Eye (tissue), 1 donor: ENCODE measurements around the gene RIOK2.
A peak's percentile ranks its signal among the peaks of the same experiment; 100 is the strongest.
"Not testable (repeated sequence)": the region's sequence is repeated elsewhere in the genome, so short reads cannot be mapped to it uniquely, and the experiment has no call there.

Experiments used
- DNase-seq: peaks from one replicate; pipeline ENCODE4 v3.0.0-alpha.2; 2015

The RIOK2 gene

GRCh38 chr5:97183100-97183929 lies at the start of gene RIOK2:
TSS of gene RIOK2 (minus strand) at chr5:97183247. CDS start at chr5:97183191, 56 bp downstream.
- DNase-seq, result peak; percentile 99

GRCh38 chr5:97231025-97231636 lies 48.1 kb upstream of the RIOK2 start:
- DNase-seq, result peak; percentile 91

GRCh38 chr5:97229688-97230285 lies 46.7 kb upstream of the RIOK2 start:
- no peak for DNase-seq

- DNase-seq, result no peak
Measured at GRCh38 chr5:97229196-97229595, 46.1 kb upstream of the RIOK2 start.

GRCh38 chr5:97225222-97225621 lies 42.2 kb upstream of the RIOK2 start:
- DNase-seq, result no peak

- DNase-seq, result no peak
Measured at GRCh38 chr5:97224112-97224750, 41.2 kb upstream of the RIOK2 start.

- DNase-seq, result no peak
Measured at GRCh38 chr5:97223596-97223995, 40.5 kb upstream of the RIOK2 start.

- DNase-seq, result no peak
Measured at GRCh38 chr5:97209343-97209742, 26.3 kb upstream of the RIOK2 start.

- no peak for DNase-seq
Measured at GRCh38 chr5:97208714-97209113, 25.7 kb upstream of the RIOK2 start.

GRCh38 chr5:97208184-97208713 lies 25.2 kb upstream of the RIOK2 start:
- no peak for DNase-seq

GRCh38 chr5:97194366-97194765 lies 11.3 kb upstream of the RIOK2 start:
- DNase-seq, result no peak

- no peak for DNase-seq
Measured at GRCh38 chr5:97193355-97193688, 10.3 kb upstream of the RIOK2 start.

- peak; percentile 24 for DNase-seq
Measured at GRCh38 chr5:97192580-97193354, 9.7 kb upstream of the RIOK2 start.

GRCh38 chr5:97191893-97192292 lies 8.8 kb upstream of the RIOK2 start:
- DNase-seq, result no peak

GRCh38 chr5:97189523-97189922 lies 6.5 kb upstream of the RIOK2 start:
- DNase-seq, result not testable (repeated sequence)

GRCh38 chr5:97183930-97184213 lies 825 bp upstream of the RIOK2 start:
- DNase-seq, result no peak

- DNase-seq, result no peak
Measured at GRCh38 chr5:97182571-97183099, 412 bp downstream of the RIOK2 start.

- no peak for DNase-seq
Measured at GRCh38 chr5:97181856-97182545, 1.0 kb downstream of the RIOK2 start.

- DNase-seq, result not testable (repeated sequence)
Measured at GRCh38 chr5:97179457-97179856, 3.6 kb downstream of the RIOK2 start.

- no peak for DNase-seq
Measured at GRCh38 chr5:97172227-97172626, 10.8 kb downstream of the RIOK2 start.

GRCh38 chr5:97171703-97172102 lies 11.3 kb downstream of the RIOK2 start:
- DNase-seq, result no peak

- DNase-seq, result no peak
Measured at GRCh38 chr5:97167435-97167834, 15.6 kb downstream of the RIOK2 start.
